Mammary epithelial cell (primary cell): ENCODE measurements around the gene SCO2.

ENCODE experiments used
- CTCF ChIP-seq, 2 donors: IDR thresholded peaks in 1 of 2; conservative IDR thresholded peaks in 1 of 2; 2 replicates each; pipeline ENCODE4 v1.5.1; 2011 to 2012; ENCODE audit warnings: inconsistent platforms in 2 of 2, low read length in 2 of 2, mild to moderate bottlenecking in 2 of 2, control low read depth in 1 of 2, low read depth in 1 of 2; ENCODE audit not compliant: insufficient read depth in 1 of 2; ENCODE audit errors: extremely low read depth in 1 of 2
- EZH2 ChIP-seq: IDR thresholded peaks from 2 replicates; pipeline ENCODE4 v1.6.1; 2012; ENCODE audit warnings: low read length, inconsistent platforms, borderline replicate concordance

GRCh38 chr22:50482107-50483074 lies 43.0 kb downstream of the SCO2 start:
- TF ChIP-seq CTCF (conservative IDR thresholded peaks at IDR 0.05 in 1 of 2, IDR thresholded peaks at IDR 0.05 in 1 of 2; ENCODE audit: extremely low read depth in 1 of 2, insufficient read depth in 1 of 2, low read depth in 1 of 2, low read length in 2 of 2) (no peak), EZH2 (no peak)
